Measurements from ENCODE around the gene PISD.

PISD gene

DNA sequence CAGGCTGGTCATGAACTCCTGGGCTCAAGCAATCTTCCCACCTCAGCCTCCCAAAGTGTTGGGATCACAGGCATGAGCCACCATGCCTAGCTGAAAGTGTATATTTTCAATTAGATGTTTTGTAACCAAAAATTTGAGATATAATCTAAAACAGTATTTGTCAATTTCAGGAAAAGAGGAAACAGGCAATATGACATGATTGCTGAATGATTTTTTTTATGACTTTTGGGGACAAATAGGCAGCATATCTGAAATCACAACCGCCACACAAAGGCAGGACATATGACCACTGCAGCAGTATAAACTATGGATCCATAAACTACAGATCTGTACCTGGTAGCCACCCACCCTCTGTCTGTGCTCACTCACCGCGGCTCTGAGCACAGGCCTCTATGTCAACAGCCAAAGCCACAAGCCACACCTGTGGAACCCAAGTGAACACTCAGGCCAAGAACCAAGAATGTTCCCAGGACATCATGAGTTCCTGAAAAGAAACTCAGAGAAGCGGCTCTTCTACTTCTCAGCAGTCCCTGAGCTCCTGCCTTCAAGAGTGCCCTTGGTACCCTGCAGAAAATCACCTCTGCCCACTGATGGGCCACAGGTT is 22.5 kb downstream of the PISD start:
- CTCF ChIA-PET = interaction anchor here (0.6 kb wide), 1 partner anchor 108 kb away, joined by 3 read pairs; no protein-coding TSS in a partner anchor
- POLR2A ChIA-PET = interaction anchor here (0.6 kb wide), 1 partner anchor 7 kb away, joined by 3 read pairs; no protein-coding TSS in a partner anchor
- H3K27ac ChIP-seq (ENCODE audit: extremely low read depth, low read depth, low read length) = no peak overlapping the region

GRCh38 chr22:31637891-31638618 is 24.0 kb downstream of the PISD start:
- POLR2A ChIA-PET = interaction anchor here (0.7 to 1.0 kb wide), 3 partner anchors 7 to 415 kb away, joined by 3 read pairs; partner anchors contain the start of gene PISD
- H3K4me1 ChIP-seq (ENCODE audit: control insufficient read depth, insufficient read depth, low read length) = 0 out of 2 replicates have a peak, but pooled peaks cover 1% of the 10 kb centered on the region
- no peak for TF ChIP-seq ZNF629 (tag by site-specific recombination; IDR thresholded peaks at IDR 0.05)
- no peak for TF ChIP-seq ZNF623 (tag by site-specific recombination; IDR thresholded peaks at IDR 0.05)
- no peak for TF ChIP-seq ZNF324 (tag by site-specific recombination; IDR thresholded peaks at IDR 0.05)
- no peak for TF ChIP-seq ZNF843 (tag by site-specific recombination; IDR thresholded peaks at IDR 0.05)
- no peak for TF ChIP-seq ZXDB (tag by site-specific recombination; IDR thresholded peaks at IDR 0.05)
- no peak overlapping the region for H3K4me3 ChIP-seq (ENCODE audit: low read depth, low read length)
- peaks cover 1 to 3% of the 10 kb centered on the region in 2 experiments; a peak in 2 of 3 replicates for H3K36me3 ChIP-seq (ENCODE audit: control insufficient read depth in 2 of 2, insufficient read depth in 1 of 2, low read length in 2 of 2)
- H3K9me3 ChIP-seq (ENCODE audit: control insufficient read depth, insufficient read depth, low read depth, low read length) = no peaks in the 10 kb centered on the region
- 0 out of 2 replicates have a peak overlapping the region, but pooled peaks have one; percentile 31 for H3K27ac ChIP-seq (ENCODE audit: extremely low read depth, low read depth, low read length)
- CTCF ChIA-PET = interaction anchor here (0.6 to 1.6 kb wide), 5 partner anchors 24 to 763 kb away, joined by 3 to 8 read pairs (median 5); no protein-coding TSS in a partner anchor

More for the DNA sequence above, 22.5 kb downstream of the PISD start:
- H3K4me1 ChIP-seq (ENCODE audit: control insufficient read depth, insufficient read depth, low read length) = no peaks in the 10 kb centered on the region
- H3K4me3 ChIP-seq (ENCODE audit: low read depth, low read length) = no peak overlapping the region
- peaks cover 3 to 6% of the 10 kb centered on the region in 2 experiments; a peak in 2 of 3 replicates for H3K36me3 ChIP-seq (ENCODE audit: control insufficient read depth in 2 of 2, insufficient read depth in 1 of 2, low read length in 2 of 2)
- TF ChIP-seq FEZF1 (tag by site-specific recombination; IDR thresholded peaks at IDR 0.05) (no peak), ZNF561 (tag by site-specific recombination; IDR thresholded peaks at IDR 0.05; ENCODE audit: borderline replicate concordance) (no peak), SCRT1 (tag by site-specific recombination; IDR thresholded peaks at IDR 0.05; ENCODE audit: borderline replicate concordance) (peak; percentile 69), ZNF433 (tag by site-specific recombination; IDR thresholded peaks at IDR 0.05; ENCODE audit: low read depth) (no peak), TSHZ1 (tag by site-specific recombination; IDR thresholded peaks at IDR 0.05; ENCODE audit: borderline replicate concordance) (no peak), SCRT2 (tag by site-specific recombination; IDR thresholded peaks at IDR 0.05) (peak; percentile 84), ZBTB8A (tag by site-specific recombination; IDR thresholded peaks at IDR 0.05) (no peak)
- TF ChIP-seq, protein P1, sequence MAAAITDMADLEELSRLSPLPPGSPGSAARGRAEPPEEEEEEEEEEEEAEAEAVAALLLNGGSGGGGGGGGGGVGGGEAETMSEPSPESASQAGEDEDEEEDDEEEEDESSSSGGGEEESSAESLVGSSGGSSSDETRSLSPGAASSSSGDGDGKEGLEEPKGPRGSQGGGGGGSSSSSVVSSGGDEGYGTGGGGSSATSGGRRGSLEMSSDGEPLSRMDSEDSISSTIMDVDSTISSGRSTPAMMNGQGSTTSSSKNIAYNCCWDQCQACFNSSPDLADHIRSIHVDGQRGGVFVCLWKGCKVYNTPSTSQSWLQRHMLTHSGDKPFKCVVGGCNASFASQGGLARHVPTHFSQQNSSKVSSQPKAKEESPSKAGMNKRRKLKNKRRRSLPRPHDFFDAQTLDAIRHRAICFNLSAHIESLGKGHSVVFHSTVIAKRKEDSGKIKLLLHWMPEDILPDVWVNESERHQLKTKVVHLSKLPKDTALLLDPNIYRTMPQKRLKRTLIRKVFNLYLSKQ (tag by site-specific recombination; IDR thresholded peaks at IDR 0.05; ENCODE audit: borderline replicate concordance) = no peak
- H3K9me3 ChIP-seq (ENCODE audit: control insufficient read depth, insufficient read depth, low read depth, low read length) = no peaks in the 10 kb centered on the region

GRCh38 chr22:31637447-31637890 is 24.5 kb downstream of the PISD start:
- POLR2A ChIA-PET = no interaction called here
- H3K36me3 ChIP-seq (ENCODE audit: control insufficient read depth in 2 of 2, insufficient read depth in 1 of 2, low read length in 2 of 2) = peaks cover 0 to 3% of the 10 kb centered on the region in 2 experiments; a peak in 1 of 3 replicates
- H3K4me1 ChIP-seq (ENCODE audit: control insufficient read depth, insufficient read depth, low read length) = 0 out of 2 replicates have a peak, but pooled peaks cover 2% of the 10 kb centered on the region
- no peak overlapping the region for H3K4me3 ChIP-seq (ENCODE audit: low read depth, low read length)
- no peak for TF ChIP-seq ZNF23 (tag by site-specific recombination; IDR thresholded peaks at IDR 0.05; ENCODE audit: borderline replicate concordance)
- TF ChIP-seq ZFP69B (tag by site-specific recombination; IDR thresholded peaks at IDR 0.05) = no peak
- TF ChIP-seq PRDM1 (tag by site-specific recombination; IDR thresholded peaks at IDR 0.05) = 0 out of 2 replicates have a peak, but pooled peaks have one; percentile 16
- no peak for TF ChIP-seq ZBTB44 (tag by site-specific recombination; IDR thresholded peaks at IDR 0.05)
- no peak for TF ChIP-seq ZNF292 (tag by site-specific recombination; IDR thresholded peaks at IDR 0.05; ENCODE audit: borderline replicate concordance, low read depth)
- H3K27ac ChIP-seq (ENCODE audit: extremely low read depth, low read depth, low read length) = 0 out of 2 replicates have a peak overlapping the region, but pooled peaks have one; percentile 31
- no peaks in the 10 kb centered on the region for H3K9me3 ChIP-seq (ENCODE audit: control insufficient read depth, insufficient read depth, low read depth, low read length)
- CTCF ChIA-PET = interaction anchor here (0.6 to 1.6 kb wide), 7 partner anchors 24 to 333 kb away, joined by 3 to 6 read pairs (median 4); no protein-coding TSS in a partner anchor
